Heart left ventricle (tissue), 13 donors: ENCODE results near the gene CMC1.

Experiments
- CTCF ChIP-seq, 12 donors: fragments of 200-600 bp; sonication (generic) in 4 of 12; IDR thresholded peaks; one replicate each; pipeline versions ENCODE4 v1.5.0 to v1.8.0; 2018 to 2022; ENCODE audit warnings: antibody characterized with exemption in 12 of 12, mild to moderate bottlenecking in 5 of 12
- POLR2A ChIP-seq, 2 donors: fragments of 450-650 bp; IDR thresholded peaks; one replicate each; pipeline ENCODE4 v1.6.1; 2017; ENCODE audit warnings: antibody characterized with exemption in 2 of 2, mild to moderate bottlenecking in 2 of 2, moderate library complexity in 2 of 2
- donor health status: ischemic (EF 13 %, LVEDD 7.1; RV severe dilation, severe dysfunction).
- donor health status: DM: no; HTN: yes; CAD: no.
- donor health status: DM: no; HTN: no; CAD: no.
- donor health status: ischemic (EF 25% LVEDD 6.9; RV normal size, moderate dysfunction).
- donor health status: ischemic (EF 25% LVEDD 5.7; RV mildly dilated, moderate dysfunction).
- donor health status: ischemic (EF 35%, LVEDD 5.7; RV mildly dilated, moderate dysfunction).
- donor health status: nonischemic (EF 11% LVEDD 7.7; RV severe dilation, severe dysfunction).
- donor health status: DM: yes; HTN: yes; CAD: no.
- donor health status: PGD.
- donor health status: ischemic (EF 29% LVEDD 5.4; RV normal size, mild dysfunction).
- donor health status: nonischemic (EF 23%, LVEDD 6.1; RV moderate dilation, normal function).

GRCh38 chr3:28287046-28287445 lies 45.6 kb downstream of the CMC1 start:
- TF ChIP-seq CTCF (IDR thresholded peaks at IDR 0.05): no peak
- TF ChIP-seq POLR2A (IDR thresholded peaks at IDR 0.05): no peak
